HUES6 (cell line): ENCODE data around the gene PTPRD.
"Not testable (repeated sequence)": the region's sequence is repeated elsewhere in the genome, so short reads cannot be mapped to it uniquely, and the experiment has no call there.

Experiments
- H3K27ac ChIP-seq: 2 replicates; pipeline ENCODE4 v1.7.0; 2013; ENCODE audit warnings: low read depth, mild to moderate bottlenecking, low read length, inconsistent platforms
- H3K27me3 ChIP-seq: 2 replicates; pipeline ENCODE4 v1.6.1; 2013; ENCODE audit warnings: low read length; ENCODE audit not compliant: control insufficient read depth, insufficient read depth
- H3K36me3 ChIP-seq: 2 replicates; pipeline ENCODE4 v1.6.1; 2013; ENCODE audit warnings: low read length; ENCODE audit not compliant: control insufficient read depth, insufficient read depth
- H3K4me1 ChIP-seq: 2 replicates; pipeline ENCODE4 v1.6.1; 2013; ENCODE audit warnings: low read length; ENCODE audit not compliant: control insufficient read depth, insufficient read depth
- H3K4me3 ChIP-seq: 2 replicates; pipeline ENCODE4 v1.5.1; 2013; ENCODE audit warnings: low read depth, low read length
- H3K9ac ChIP-seq: one replicate; pipeline ENCODE4 v1.6.1; 2013; ENCODE audit warnings: mild to moderate bottlenecking, low read length
- H3K9me3 ChIP-seq: 2 replicates; pipeline ENCODE4 v1.6.1; 2013; ENCODE audit warnings: low read depth, low read length; ENCODE audit not compliant: control insufficient read depth, insufficient read depth

PTPRD gene

GRCh38 chr9:8705861-8706260 lies 1906.9 kb downstream of the PTPRD start:
- H3K27me3 ChIP-seq = no peaks in the 10 kb centered on the region
- H3K36me3 ChIP-seq = no peaks in the 10 kb centered on the region
- H3K4me3 ChIP-seq = no peak overlapping the region
- H3K27ac ChIP-seq = no peak overlapping the region
- H3K4me1 ChIP-seq = peaks cover 13% of the 10 kb centered on the region
- no peaks in the 10 kb centered on the region for H3K9me3 ChIP-seq
- H3K9ac ChIP-seq = no peak overlapping the region

- no peaks in the 10 kb centered on the region for H3K27me3 ChIP-seq
- no peak overlapping the region for H3K9ac ChIP-seq
- H3K9me3 ChIP-seq = no peaks in the 10 kb centered on the region
- H3K4me1 ChIP-seq = peaks cover 19% of the 10 kb centered on the region
- H3K36me3 ChIP-seq = no peaks in the 10 kb centered on the region
- no peak overlapping the region for H3K4me3 ChIP-seq
- H3K27ac ChIP-seq = no peak overlapping the region
Measured at GRCh38 chr9:8703904-8704303, 1908.9 kb downstream of the PTPRD start.

- H3K4me1 ChIP-seq = peaks cover 19% of the 10 kb centered on the region
- H3K27ac ChIP-seq = no peak overlapping the region
- H3K9ac ChIP-seq = no peak overlapping the region
- H3K27me3 ChIP-seq = no peaks in the 10 kb centered on the region
- no peaks in the 10 kb centered on the region for H3K36me3 ChIP-seq
- no peaks in the 10 kb centered on the region for H3K9me3 ChIP-seq
- H3K4me3 ChIP-seq = no peak overlapping the region
Measured at GRCh38 chr9:8701904-8702303, 1910.9 kb downstream of the PTPRD start.

- not testable (repeated sequence) for H3K36me3 ChIP-seq, H3K9ac ChIP-seq, H3K27me3 ChIP-seq, H3K9me3 ChIP-seq, H3K27ac ChIP-seq, H3K4me3 ChIP-seq
- peaks cover 31% of the 10 kb centered on the region for H3K4me1 ChIP-seq
Measured at GRCh38 chr9:8697565-8697964, 1915.2 kb downstream of the PTPRD start.

GRCh38 chr9:8696516-8696915 lies 1916.3 kb downstream of the PTPRD start:
- no peaks in the 10 kb centered on the region for H3K9me3 ChIP-seq
- no peak overlapping the region for H3K9ac ChIP-seq
- no peak overlapping the region for H3K27ac ChIP-seq
- no peaks in the 10 kb centered on the region for H3K36me3 ChIP-seq
- H3K27me3 ChIP-seq = no peaks in the 10 kb centered on the region
- H3K4me1 ChIP-seq = peaks cover 31% of the 10 kb centered on the region
- no peak overlapping the region for H3K4me3 ChIP-seq

GRCh38 chr9:8694983-8695588 lies 1917.7 kb downstream of the PTPRD start:
- Histone ChIP-seq H3K27ac (no peak overlapping the region), H3K4me3 (no peak overlapping the region), H3K4me1 (peaks cover 26% of the 10 kb centered on the region), H3K9ac (no peak overlapping the region), H3K36me3 (no peaks in the 10 kb centered on the region), H3K9me3 (no peaks in the 10 kb centered on the region), H3K27me3 (no peaks in the 10 kb centered on the region)

GRCh38 chr9:8693464-8693863 lies 1919.3 kb downstream of the PTPRD start:
- Histone ChIP-seq H3K9ac (no peak overlapping the region), H3K4me3 (no peak overlapping the region), H3K4me1 (peaks cover 25% of the 10 kb centered on the region), H3K9me3 (peaks cover 9% of the 10 kb centered on the region), H3K36me3 (no peaks in the 10 kb centered on the region), H3K27ac (no peak overlapping the region; the same call in 1 of the 2 replicates), H3K27me3 (no peaks in the 10 kb centered on the region)

GRCh38 chr9:8686516-8686915 lies 1926.3 kb downstream of the PTPRD start:
- Histone ChIP-seq H3K27ac (no peak overlapping the region), H3K27me3 (no peaks in the 10 kb centered on the region), H3K36me3 (no peaks in the 10 kb centered on the region), H3K4me3 (no peak overlapping the region), H3K9ac (no peak overlapping the region), H3K9me3 (peaks cover 9% of the 10 kb centered on the region), H3K4me1 (peaks cover 21% of the 10 kb centered on the region)

GRCh38 chr9:8685825-8686224 lies 1927.0 kb downstream of the PTPRD start:
- Histone ChIP-seq H3K27ac (no peak overlapping the region), H3K9ac (no peak overlapping the region), H3K4me3 (no peak overlapping the region), H3K36me3 (no peaks in the 10 kb centered on the region), H3K9me3 (peaks cover 9% of the 10 kb centered on the region), H3K4me1 (peaks cover 27% of the 10 kb centered on the region), H3K27me3 (no peaks in the 10 kb centered on the region)

GRCh38 chr9:8684978-8685708 lies 1927.7 kb downstream of the PTPRD start:
- no peak overlapping the region for H3K27ac ChIP-seq
- H3K27me3 ChIP-seq = no peaks in the 10 kb centered on the region

GRCh38 chr9:8683496-8683895 lies 1929.3 kb downstream of the PTPRD start:
- Histone ChIP-seq H3K9me3 (no peaks in the 10 kb centered on the region), H3K4me3 (no peak overlapping the region), H3K4me1 (peaks cover 39% of the 10 kb centered on the region)

More at GRCh38 chr9:8684978-8685708, 1927.7 kb downstream of the PTPRD start:
- Histone ChIP-seq H3K9me3 (peaks cover 9% of the 10 kb centered on the region), H3K36me3 (no peaks in the 10 kb centered on the region), H3K4me1 (peaks cover 30% of the 10 kb centered on the region), H3K4me3 (no peak overlapping the region), H3K9ac (no peak overlapping the region)

More at GRCh38 chr9:8683496-8683895, 1929.3 kb downstream of the PTPRD start:
- no peak overlapping the region for H3K9ac ChIP-seq
- H3K27ac ChIP-seq = no peak overlapping the region
- H3K27me3 ChIP-seq = no peaks in the 10 kb centered on the region
- H3K36me3 ChIP-seq = no peaks in the 10 kb centered on the region
